HG03520 (cell line): Measurements from ENCODE around the gene DDIT4L.
A peak's percentile ranks its signal among the peaks of the same experiment; 100 is the strongest.
"Not testable (repeated sequence)": the region's sequence is repeated elsewhere in the genome, so short reads cannot be mapped to it uniquely, and the experiment has no call there.

ENCODE experiments used
- ATAC-seq: cut with Tn5 transposase; IDR thresholded peaks from one replicate; pipeline ENCODE4 v1.9.1; 2021; ENCODE audit warnings: mild to moderate bottlenecking, moderate library complexity; ENCODE audit not compliant: unreplicated experiment

The DDIT4L gene

GRCh38 chr4:100166297-100167039 is 23.8 kb downstream of the DDIT4L start:
- ATAC-seq, result no peak

- peak; percentile 38 for ATAC-seq
Measured at GRCh38 chr4:100165809-100166208, 24.5 kb downstream of the DDIT4L start.

GRCh38 chr4:100164808-100165760 is 25.2 kb downstream of the DDIT4L start:
- no peak for ATAC-seq

- peak; percentile 74 for ATAC-seq
Measured at GRCh38 chr4:100162027-100162685, 28.1 kb downstream of the DDIT4L start.

- no peak for ATAC-seq
Measured at GRCh38 chr4:100149190-100149589, 41.1 kb downstream of the DDIT4L start.

GRCh38 chr4:100147684-100148083 is 42.6 kb downstream of the DDIT4L start:
- no peak for ATAC-seq

GRCh38 chr4:100147198-100147597 is 43.1 kb downstream of the DDIT4L start:
- no peak for ATAC-seq

GRCh38 chr4:100146756-100147155 is 43.5 kb downstream of the DDIT4L start:
- ATAC-seq, result no peak

- not testable (repeated sequence) for ATAC-seq
Measured at GRCh38 chr4:100137320-100137719, 52.9 kb downstream of the DDIT4L start.
